Measurements from ENCODE around the gene TAF11. TPM values are rescaled to one million over a fixed set of nuclear protein-coding genes. Genes with fewer than 3 reads are reported as not detected.

TAF11 gene
- total and polyA plus RNA-seq, 2 experiments from 2014 or later: 38.6 to 43.9 TPM

DNA sequence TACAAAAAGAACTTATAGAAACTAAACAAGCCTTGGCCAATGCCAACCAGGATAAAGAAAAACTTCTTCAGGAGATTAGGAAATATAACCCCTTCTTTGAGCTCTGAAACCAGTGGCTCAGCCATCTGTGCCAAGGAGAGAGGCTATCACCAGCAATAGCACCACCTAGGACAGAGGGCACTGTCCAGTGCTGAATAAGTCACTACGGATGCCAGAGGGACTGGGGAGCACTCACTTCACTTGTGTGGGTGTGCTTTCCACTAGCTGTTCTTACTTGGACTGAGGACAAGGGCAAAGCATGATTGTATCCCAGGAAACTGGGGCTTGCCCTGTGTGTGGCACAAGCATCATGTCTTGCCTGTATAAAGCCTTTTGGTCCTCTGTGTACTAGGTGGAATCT is 15.5 kb downstream of the TAF11 start:
- H3K9me3 ChIP-seq (ENCODE audit: low read depth): no peaks in the 10 kb centered on the region
- no peak for TF ChIP-seq EZH2 (IDR thresholded peaks at IDR 0.05; ENCODE audit: borderline replicate concordance)
- no peak for TF ChIP-seq CTCF (IDR thresholded peaks at IDR 0.05; ENCODE audit: poor library complexity)
- TF ChIP-seq EZH2phosphoT487 (IDR thresholded peaks at IDR 0.05; ENCODE audit: low read depth, severe bottlenecking, unreplicated experiment): no peak
- WGBS (ENCODE audit: low lambda C conversion rate, missing lambda C conversion rate): 76% methylated on average over 1 of the region's 1 CpG
- H3K27me3 ChIP-seq: no peaks in the 10 kb centered on the region
- no peak overlapping the region for H2AFZ ChIP-seq
- no peak overlapping the region for H3K4me3 ChIP-seq
- H4K20me1 ChIP-seq (ENCODE audit: insufficient read depth, poor library complexity, severe bottlenecking): no peaks in the 10 kb centered on the region
- no peaks in the 10 kb centered on the region for H3K79me2 ChIP-seq
- H3K9me2 ChIP-seq (replicated peaks; ENCODE audit: insufficient read depth): no peaks in the 10 kb centered on the region
- H3K4me1 ChIP-seq (ENCODE audit: insufficient read depth): no peaks in the 10 kb centered on the region
- H3K4me2 ChIP-seq: no peak overlapping the region
- no peaks in the 10 kb centered on the region for H3K36me3 ChIP-seq (replicated peaks; ENCODE audit: insufficient read depth, low read depth)
- DNase-seq (ENCODE audit: low spot score): no peak
- H3K27ac ChIP-seq: no peak overlapping the region

- Histone ChIP-seq H3K4me3 (no peak overlapping the region), H3K79me2 (no peaks in the 10 kb centered on the region), H2AFZ (no peak overlapping the region), H3K9me2 (replicated peaks; ENCODE audit: insufficient read depth) (no peaks in the 10 kb centered on the region), H4K20me1 (ENCODE audit: insufficient read depth, poor library complexity, severe bottlenecking) (no peaks in the 10 kb centered on the region), H3K36me3 (replicated peaks; ENCODE audit: insufficient read depth, low read depth) (no peaks in the 10 kb centered on the region), H3K4me2 (no peak overlapping the region), H3K4me1 (ENCODE audit: insufficient read depth) (no peaks in the 10 kb centered on the region), H3K27ac (no peak overlapping the region), H3K27me3 (no peaks in the 10 kb centered on the region), H3K9me3 (ENCODE audit: low read depth) (no peaks in the 10 kb centered on the region)
- no peak for DNase-seq (ENCODE audit: low spot score)
- TF ChIP-seq EZH2phosphoT487 (IDR thresholded peaks at IDR 0.05; ENCODE audit: low read depth, severe bottlenecking, unreplicated experiment) (no peak), EZH2 (IDR thresholded peaks at IDR 0.05; ENCODE audit: borderline replicate concordance) (no peak), CTCF (IDR thresholded peaks at IDR 0.05; ENCODE audit: poor library complexity) (no peak)
- 96% methylated on average over 4 of the region's 4 CpGs for WGBS (ENCODE audit: low lambda C conversion rate, missing lambda C conversion rate)
These were observed 16.0 kb downstream of the TAF11 start for GRCh38 chr6:34871853-34872252.

- H3K4me1 ChIP-seq (ENCODE audit: insufficient read depth): no peaks in the 10 kb centered on the region
- no peak overlapping the region for H3K4me2 ChIP-seq
- H3K9me2 ChIP-seq (replicated peaks; ENCODE audit: insufficient read depth): no peaks in the 10 kb centered on the region
- WGBS (ENCODE audit: low lambda C conversion rate, missing lambda C conversion rate): 97% methylated on average over 3 of the region's 3 CpGs
- H2AFZ ChIP-seq: no peak overlapping the region
- H3K4me3 ChIP-seq: no peak overlapping the region
- no peaks in the 10 kb centered on the region for H3K9me3 ChIP-seq (ENCODE audit: low read depth)
- no peak for DNase-seq (ENCODE audit: low spot score)
- H3K79me2 ChIP-seq: no peaks in the 10 kb centered on the region
- H3K27me3 ChIP-seq: no peaks in the 10 kb centered on the region
- no peak overlapping the region for H3K27ac ChIP-seq
- TF ChIP-seq CTCF (IDR thresholded peaks at IDR 0.05; ENCODE audit: poor library complexity): no peak
- TF ChIP-seq EZH2 (IDR thresholded peaks at IDR 0.05; ENCODE audit: borderline replicate concordance): no peak
- no peak for TF ChIP-seq EZH2phosphoT487 (IDR thresholded peaks at IDR 0.05; ENCODE audit: low read depth, severe bottlenecking, unreplicated experiment)
- no peaks in the 10 kb centered on the region for H3K36me3 ChIP-seq (replicated peaks; ENCODE audit: insufficient read depth, low read depth)
- H4K20me1 ChIP-seq (ENCODE audit: insufficient read depth, poor library complexity, severe bottlenecking): no peaks in the 10 kb centered on the region
These were observed 20.4 kb downstream of the TAF11 start for GRCh38 chr6:34867484-34867883.

- Histone ChIP-seq H3K4me1 (ENCODE audit: insufficient read depth) (no peaks in the 10 kb centered on the region), H2AFZ (no peak overlapping the region), H4K20me1 (ENCODE audit: insufficient read depth, poor library complexity, severe bottlenecking) (no peaks in the 10 kb centered on the region), H3K9me2 (replicated peaks; ENCODE audit: insufficient read depth) (no peaks in the 10 kb centered on the region), H3K9me3 (ENCODE audit: low read depth) (no peaks in the 10 kb centered on the region), H3K27me3 (no peaks in the 10 kb centered on the region), H3K27ac (no peak overlapping the region), H3K36me3 (replicated peaks; ENCODE audit: insufficient read depth, low read depth) (no peaks in the 10 kb centered on the region), H3K4me2 (no peak overlapping the region), H3K4me3 (no peak overlapping the region), H3K79me2 (no peaks in the 10 kb centered on the region)
- DNase-seq (ENCODE audit: low spot score): no peak
- 87% methylated on average over 3 of the region's 3 CpGs for WGBS (ENCODE audit: low lambda C conversion rate, missing lambda C conversion rate)
- no peak for TF ChIP-seq CTCF (IDR thresholded peaks at IDR 0.05; ENCODE audit: poor library complexity)
- TF ChIP-seq EZH2 (IDR thresholded peaks at IDR 0.05; ENCODE audit: borderline replicate concordance): no peak
- TF ChIP-seq EZH2phosphoT487 (IDR thresholded peaks at IDR 0.05; ENCODE audit: low read depth, severe bottlenecking, unreplicated experiment): no peak
These were observed 21.3 kb downstream of the TAF11 start for GRCh38 chr6:34866509-34866908.
